Right lobe of liver (tissue), 6 donors: Measurements from ENCODE around the gene MAP4K1. TPM values are rescaled to one million over a fixed set of nuclear protein-coding genes. Genes with fewer than 3 reads are reported as not detected.
A peak's percentile ranks its signal among the peaks of the same experiment; 100 is the strongest.

Experiments used
- ATAC-seq, 4 donors: fragments of 200-7000 bp; cut with Tn5 transposase; one replicate each; pipeline ENCODE4 v1.9.1; 2020; ENCODE audit warnings: mild to moderate bottlenecking in 4 of 4, moderate library complexity in 4 of 4
- DNase-seq, 3 donors: peaks; one replicate each; pipeline ENCODE4 v3.0.0-alpha.2; 2020
- H3K27ac ChIP-seq, 3 donors: fragments of 200-600 bp; one replicate each; pipeline ENCODE4 v1.8.0; 2022
- H3K27me3 ChIP-seq, 2 donors: fragments of 200-600 bp; one replicate each; pipeline ENCODE4 v1.8.0; 2022
- H3K36me3 ChIP-seq, 4 donors: fragments of 200-600 bp; sonication (generic) in 1 of 4; one replicate each; pipeline versions ENCODE4 v1.5.1 to v1.8.0; 2017 to 2022; ENCODE audit warnings: control low read depth in 1 of 4
- H3K4me1 ChIP-seq, 4 donors: fragments of 200-600 bp; sonication (generic) in 1 of 4; one replicate each; pipeline versions ENCODE4 v1.5.1 to v1.8.0; 2017 to 2022; ENCODE audit warnings: control low read depth in 1 of 4
- H3K4me3 ChIP-seq, 3 donors: fragments of 200-600 bp; one replicate each; pipeline ENCODE4 v1.8.0; 2022
- H3K9me3 ChIP-seq, 4 donors: fragments of 200-600 bp; sonication (generic) in 1 of 4; one replicate each; pipeline versions ENCODE4 v1.5.1 to v1.8.0; 2017 to 2022; ENCODE audit warnings: control low read depth in 1 of 4
- POLR2A ChIP-seq: fragments of 450-650 bp; IDR thresholded peaks from one replicate; pipeline ENCODE4 v1.6.1; 2017; ENCODE audit warnings: antibody characterized with exemption, mild to moderate bottlenecking
- WGBS: methylation state at CpG from one replicate; pipeline ENCODE4 v1.1.6; 2018; ENCODE audit warnings: low coverage, low lambda C conversion rate; ENCODE audit not compliant: insufficient coverage; ENCODE audit errors: missing lambda C conversion rate; 5-methylcytosine and 5-hydroxymethylcytosine counted together
- intact Hi-C, 2 donors: fragments of 100-400 bp; cut with DNase I; formaldehyde crosslinking; loops; one replicate each; pipeline versions ENCODE4 v1.11.2 to v1.14.1; 2022
- total RNA-seq, 6 experiments: library from RNA; depleted of rRNA in 2 of 6; stranded (reverse); fragments of >200 nt in 2 of 6; fragmentation: NEBNext Ultra II Directional in 3 of 6; extraction: Animal tissue kit (Norgen Biotek cat#: 25700) in 3 of 6; gene quantifications; one replicate each; pipeline versions ENCODE4 v1.1.0 to v1.2.4, GENCODE V29; 2016 to 2023
- TF ChIP-seq, protein P1 (sequence below), 4 donors: fragments of 200-600 bp in 3 of 4; fragments of 450-650 bp in 1 of 4; IDR thresholded peaks; one replicate each; pipeline versions ENCODE4 v1.5.1 to v1.8.0; 2016 to 2022; ENCODE audit warnings: antibody characterized with exemption in 4 of 4, mild to moderate bottlenecking in 2 of 4
- donor health status: DM: no; HTN: yes; CAD: no.
- donor health status: DM: no; HTN: no; CAD: no.
- donor health status: DM: no; HTN: no; CAD: no.
- donor health status: DM: no; HTN: yes; CAD: no.
- donor health status: DM: no; HTN: yes; CAD: no.

MAP4K1 gene
- total RNA-seq, 6 experiments from 2014 or later: 0.93 to 3.1 (median 2.0) TPM

GRCh38 chr19:38665219-38665931 is 47.6 kb upstream of the MAP4K1 start:
- 59% methylated on average over 6 of the region's 13 CpGs for WGBS
- Histone ChIP-seq H3K27ac (peak overlapping the region; percentile 66 to 94 (median 76)), H3K36me3 (peaks cover 0 to 4% (median 0%) of the 10 kb centered on the region in 4 donors), H3K4me3 (no peak overlapping the region), H3K4me1 (peaks cover 0 to 87% (median 37%) of the 10 kb centered on the region in 4 donors), H3K27me3 (no peaks in the 10 kb centered on the region), H3K9me3 (no peaks in the 10 kb centered on the region)
- TF ChIP-seq, protein P1, sequence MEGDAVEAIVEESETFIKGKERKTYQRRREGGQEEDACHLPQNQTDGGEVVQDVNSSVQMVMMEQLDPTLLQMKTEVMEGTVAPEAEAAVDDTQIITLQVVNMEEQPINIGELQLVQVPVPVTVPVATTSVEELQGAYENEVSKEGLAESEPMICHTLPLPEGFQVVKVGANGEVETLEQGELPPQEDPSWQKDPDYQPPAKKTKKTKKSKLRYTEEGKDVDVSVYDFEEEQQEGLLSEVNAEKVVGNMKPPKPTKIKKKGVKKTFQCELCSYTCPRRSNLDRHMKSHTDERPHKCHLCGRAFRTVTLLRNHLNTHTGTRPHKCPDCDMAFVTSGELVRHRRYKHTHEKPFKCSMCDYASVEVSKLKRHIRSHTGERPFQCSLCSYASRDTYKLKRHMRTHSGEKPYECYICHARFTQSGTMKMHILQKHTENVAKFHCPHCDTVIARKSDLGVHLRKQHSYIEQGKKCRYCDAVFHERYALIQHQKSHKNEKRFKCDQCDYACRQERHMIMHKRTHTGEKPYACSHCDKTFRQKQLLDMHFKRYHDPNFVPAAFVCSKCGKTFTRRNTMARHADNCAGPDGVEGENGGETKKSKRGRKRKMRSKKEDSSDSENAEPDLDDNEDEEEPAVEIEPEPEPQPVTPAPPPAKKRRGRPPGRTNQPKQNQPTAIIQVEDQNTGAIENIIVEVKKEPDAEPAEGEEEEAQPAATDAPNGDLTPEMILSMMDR (IDR thresholded peaks at IDR 0.05): no peak
- no peak for TF ChIP-seq POLR2A
- ATAC-seq (no peak), DNase-seq (no peak)
- intact Hi-C loops: no loop called here

DNA sequence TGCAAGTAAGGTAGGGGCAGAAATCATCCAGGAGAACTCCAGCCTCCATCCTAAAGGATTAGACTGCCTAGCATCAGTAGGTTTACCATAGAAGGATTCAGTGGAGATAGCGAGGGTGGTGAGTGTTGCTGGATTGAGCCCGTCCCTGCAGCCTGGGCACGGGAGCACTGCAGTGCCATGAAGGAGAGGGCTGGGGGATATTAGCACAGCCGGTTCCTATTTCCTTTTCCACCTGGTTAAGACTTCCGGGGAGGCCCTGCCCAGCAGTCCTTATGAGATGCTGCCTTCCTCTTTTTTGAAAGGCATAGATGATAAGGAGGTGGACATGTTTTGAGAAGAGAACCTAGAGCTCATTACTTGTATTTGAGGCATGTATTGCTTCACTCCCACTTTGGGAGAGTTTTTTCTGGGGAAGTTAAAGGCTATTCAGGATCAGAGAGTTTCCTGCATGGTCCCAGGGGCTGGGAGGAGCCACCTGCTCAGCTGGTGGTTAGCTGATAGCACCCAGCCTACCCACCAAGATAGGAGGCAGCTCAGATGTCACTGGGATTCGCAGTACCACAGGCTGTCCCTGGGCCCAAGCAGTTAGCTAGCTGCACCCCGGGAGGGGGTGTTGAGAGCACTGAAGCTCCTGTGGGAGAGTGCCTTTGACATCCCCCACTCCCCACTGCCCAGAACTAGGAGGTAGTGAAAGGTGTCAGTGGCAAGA is 46.9 kb upstream of the MAP4K1 start:
- Histone ChIP-seq H3K4me3 (no peak overlapping the region), H3K36me3 (peaks cover 0 to 4% (median 0%) of the 10 kb centered on the region in 4 donors), H3K27ac (peak overlapping the region; percentile 66 to 94 (median 76)), H3K4me1 (peaks cover 0 to 87% (median 36%) of the 10 kb centered on the region in 4 donors), H3K27me3 (no peaks in the 10 kb centered on the region), H3K9me3 (no peaks in the 10 kb centered on the region)
- 47% methylated on average over 4 of the region's 7 CpGs for WGBS
- TF ChIP-seq, protein P1 (IDR thresholded peaks at IDR 0.05): no peak
- TF ChIP-seq POLR2A: no peak
- no peak for DNase-seq
- ATAC-seq: peak in 1 of 4 donors; percentile 1
- intact Hi-C loops: no loop called here

- intact Hi-C loops: no loop called here
- H3K27ac ChIP-seq: peak overlapping the region; percentile 66 to 94 (median 76)
- TF ChIP-seq, protein P1 (IDR thresholded peaks at IDR 0.05): no peak
- no peak for TF ChIP-seq POLR2A
- peaks cover 0 to 4% (median 0%) of the 10 kb centered on the region in 4 donors for H3K36me3 ChIP-seq
- 51% methylated on average over 8 of the region's 19 CpGs for WGBS
- H3K4me1 ChIP-seq: peaks cover 0 to 87% (median 38%) of the 10 kb centered on the region in 4 donors
- H3K4me3 ChIP-seq: no peak overlapping the region
- no peaks in the 10 kb centered on the region for H3K27me3 ChIP-seq
- no peaks in the 10 kb centered on the region for H3K9me3 ChIP-seq
- DNase-seq (no peak), ATAC-seq (no peak)
These were observed 46.3 kb upstream of the MAP4K1 start for GRCh38 chr19:38663957-38664502.

GRCh38 chr19:38663156-38663651 is 45.5 kb upstream of the MAP4K1 start:
- H3K27me3 ChIP-seq: no peaks in the 10 kb centered on the region
- no peaks in the 10 kb centered on the region for H3K9me3 ChIP-seq
- ATAC-seq (no peak), DNase-seq (peak in 1 of 3 donors; percentile 45)
- intact Hi-C loops: no loop called here
- no peak overlapping the region for H3K4me3 ChIP-seq
- WGBS: 69% methylated on average over 3 of the region's 22 CpGs
- H3K36me3 ChIP-seq: peaks cover 0 to 4% (median 0%) of the 10 kb centered on the region in 4 donors
- H3K27ac ChIP-seq: peak overlapping the region; percentile 17 to 94 (median 76)
- TF ChIP-seq, protein P1 (IDR thresholded peaks at IDR 0.05): no peak
- no peak for TF ChIP-seq POLR2A
- peaks cover 0 to 94% (median 41%) of the 10 kb centered on the region in 4 donors for H3K4me1 ChIP-seq
